ENCODE results near the gene ACAA1.

- TF ChIP-seq CTCF (IDR thresholded peaks at IDR 0.05) (peak in 4 of 6 experiments; percentile 9 to 21 (median 16)), POLR2A (IDR thresholded peaks at IDR 0.05) (no peak)
These were observed 5.1 kb downstream of the ACAA1 start for GRCh38 chr3:38131621-38132369.
